ENCODE data around the gene DENND2D.
A peak's percentile ranks its signal among the peaks of the same experiment; 100 is the strongest.

The DENND2D gene

DNA sequence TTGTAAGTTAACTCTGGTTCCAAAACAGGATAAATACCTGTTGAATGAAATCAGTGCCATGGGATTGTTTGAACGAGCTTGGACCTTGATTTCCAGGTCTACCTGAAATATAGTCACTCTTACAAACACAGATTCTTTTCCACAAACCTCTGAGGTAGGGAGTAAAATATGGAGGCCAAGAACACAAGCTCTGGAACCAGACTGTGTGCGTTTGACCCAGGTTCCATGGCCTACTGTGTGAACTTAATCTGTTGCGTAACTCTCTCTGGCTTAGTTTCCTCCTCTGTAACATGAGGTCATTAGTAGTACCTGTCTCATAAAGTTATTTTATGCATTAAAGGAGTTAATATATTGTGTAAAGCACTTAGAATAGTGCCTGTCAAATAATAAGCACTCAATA is 25.1 kb downstream of the DENND2D start:
- DNase-seq (ENCODE audit: low spot score) = no peak

GRCh38 chr1:111174070-111174469 is 26.4 kb downstream of the DENND2D start:
- DNase-seq (ENCODE audit: low spot score) = no peak

GRCh38 chr1:111172463-111172862 is 28.0 kb downstream of the DENND2D start:
- DNase-seq (ENCODE audit: low spot score) = no peak

DNA sequence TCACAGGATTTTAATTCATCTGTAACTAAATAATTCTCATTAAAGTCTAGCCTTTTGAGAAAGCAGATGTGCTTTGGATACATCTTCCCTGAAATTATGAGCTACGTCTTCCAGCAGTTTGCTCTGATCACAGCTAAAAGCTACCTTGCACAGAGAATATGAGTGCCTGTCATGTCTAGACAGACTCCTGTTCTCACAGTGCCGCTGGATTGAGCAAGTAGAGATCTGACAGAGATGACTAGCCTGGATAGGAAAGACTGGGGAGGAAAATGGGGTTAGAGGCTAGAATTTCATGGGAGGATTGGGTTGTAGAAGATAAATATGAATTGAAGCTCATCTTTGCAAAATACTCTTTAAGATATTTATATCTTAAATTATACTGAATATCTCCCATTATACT is 36.3 kb downstream of the DENND2D start:
- DNase-seq (ENCODE audit: low spot score) = no peak

GRCh38 chr1:111163363-111163762 is 37.1 kb downstream of the DENND2D start:
- DNase-seq (ENCODE audit: low spot score) = no peak

DNA sequence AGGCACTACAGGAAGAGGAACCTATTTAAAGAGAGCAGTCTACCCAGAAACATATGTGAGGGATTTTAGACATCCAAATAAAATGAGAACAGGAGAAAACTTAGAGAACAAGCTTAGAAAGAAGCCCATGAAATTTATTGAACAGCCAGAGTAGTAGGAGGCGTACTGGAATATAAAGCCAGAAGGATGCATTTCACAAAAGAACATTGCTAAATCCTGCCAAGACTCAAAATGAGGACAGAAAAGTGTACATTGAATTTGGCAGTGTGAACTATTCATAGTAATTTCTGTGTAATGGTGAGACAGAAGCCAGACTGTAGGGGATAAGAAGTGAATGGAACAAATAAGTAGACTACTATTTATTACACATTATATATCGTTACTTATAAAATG is 38.0 kb downstream of the DENND2D start:
- DNase-seq (ENCODE audit: low spot score) = no peak

- DNase-seq (ENCODE audit: low spot score) = no peak
Measured at GRCh38 chr1:111161843-111162487, 38.5 kb downstream of the DENND2D start.

DNA sequence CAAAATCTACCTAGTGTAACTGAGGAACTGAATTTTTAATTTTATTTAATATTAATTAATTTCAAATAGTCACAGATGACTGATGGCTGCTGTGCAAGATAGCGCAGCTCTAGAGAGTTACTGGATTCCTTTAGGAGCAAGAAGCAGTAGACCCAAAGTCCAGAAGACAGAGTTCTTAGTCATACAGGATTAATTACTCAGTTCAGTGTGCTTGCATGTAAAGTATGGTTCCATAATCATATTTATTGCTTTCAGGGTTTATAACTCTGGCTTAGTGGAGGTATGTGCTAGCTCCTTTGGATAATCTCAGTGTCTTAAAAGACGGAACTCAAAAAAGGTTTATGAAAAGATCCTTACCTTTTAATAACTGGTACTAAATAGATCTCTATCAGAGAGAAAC is 43.0 kb downstream of the DENND2D start:
- DNase-seq (ENCODE audit: low spot score) = no peak

DNA sequence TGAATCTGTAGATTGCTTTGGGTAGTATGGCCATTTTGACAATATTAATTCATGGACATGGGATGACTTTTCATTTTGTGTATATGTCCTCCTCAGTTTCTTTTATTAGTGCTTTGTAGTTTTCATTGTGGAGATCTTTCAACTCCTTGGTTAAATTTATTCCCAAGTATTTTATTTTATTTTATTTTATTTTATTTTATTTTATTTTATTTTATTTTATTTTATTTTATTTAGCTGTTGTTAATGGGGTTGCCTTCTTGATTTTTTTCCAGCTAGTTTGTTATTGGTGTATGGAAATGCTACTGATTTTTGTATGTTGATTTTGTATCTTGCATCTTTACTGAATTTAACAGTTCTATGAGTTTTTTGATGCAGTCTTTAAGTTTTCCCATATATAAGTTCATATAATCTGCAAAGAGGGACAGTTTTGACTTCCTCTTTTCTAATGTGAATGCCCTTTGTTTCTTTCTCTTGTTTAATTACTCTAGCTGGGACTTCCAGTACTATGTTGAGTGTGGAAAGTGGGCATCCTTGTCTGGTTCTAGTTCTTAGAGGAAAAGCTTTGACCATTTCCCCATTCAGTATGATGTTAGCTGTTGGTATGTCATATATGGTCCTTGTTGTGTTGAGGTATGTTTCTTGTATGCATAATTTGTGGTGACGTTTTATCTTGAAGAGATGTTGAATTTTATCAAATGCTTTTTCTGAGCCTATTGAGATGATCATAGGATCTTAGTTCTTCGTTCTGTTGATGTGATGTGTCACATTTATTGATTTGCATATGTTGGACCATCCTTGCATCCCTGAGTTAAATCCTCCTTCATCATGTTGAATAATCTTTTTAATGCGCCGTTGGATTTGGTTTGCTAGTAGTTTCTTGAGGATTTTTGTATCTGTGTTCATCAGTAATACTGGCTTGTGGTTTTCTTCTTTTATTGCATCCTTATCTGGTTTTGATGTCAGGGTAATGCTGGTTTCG is 46.1 kb downstream of the DENND2D start:
- DNase-seq (ENCODE audit: low spot score) = no peak

GRCh38 chr1:111151838-111152237 is 48.6 kb downstream of the DENND2D start:
- DNase-seq (ENCODE audit: low spot score) = no peak

DNA sequence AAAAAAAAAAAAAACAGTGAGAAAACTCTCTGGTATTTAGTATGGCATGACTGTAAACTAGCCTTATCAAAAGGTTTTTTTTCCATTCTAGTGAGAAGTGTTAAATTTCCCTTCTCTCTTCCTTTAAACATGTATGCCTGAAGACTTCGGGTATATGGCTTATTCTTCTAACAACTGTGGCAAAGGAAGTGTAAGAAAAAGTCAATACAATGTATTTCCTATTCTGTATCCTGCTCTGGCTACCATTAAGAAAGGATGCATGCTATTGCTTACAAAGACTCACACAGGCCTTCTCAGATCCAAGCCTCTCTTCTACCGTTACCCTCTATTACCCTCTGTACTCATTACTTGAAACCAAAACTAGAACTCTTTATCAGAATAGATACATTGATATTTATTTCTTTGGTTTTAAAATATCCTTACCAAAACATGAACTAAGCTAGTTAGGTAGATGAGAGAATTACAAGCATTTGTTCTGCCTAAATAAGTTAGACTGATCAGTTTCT is 52.0 kb downstream of the DENND2D start:
- DNase-seq (ENCODE audit: low spot score) = peak; percentile 27

DNA sequence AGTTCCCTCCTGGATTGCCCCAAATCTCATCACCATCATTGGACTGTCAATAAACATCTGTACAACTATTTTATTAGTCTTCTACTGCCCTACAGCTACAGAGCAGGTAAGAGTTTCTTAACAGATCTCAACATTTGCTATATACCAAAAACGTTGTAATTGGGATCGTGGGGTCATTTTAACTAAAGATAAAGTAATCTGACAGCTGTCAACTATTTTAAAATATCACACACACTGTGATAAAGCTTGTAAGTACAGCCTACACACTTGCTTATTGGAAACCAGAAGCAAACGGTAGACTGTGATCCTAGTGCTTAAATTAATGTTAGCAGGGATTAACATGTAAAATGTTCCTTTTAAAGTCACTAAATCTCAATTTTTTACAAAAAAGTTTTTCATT is 52.5 kb downstream of the DENND2D start:
- DNase-seq (ENCODE audit: low spot score) = no peak

DNA sequence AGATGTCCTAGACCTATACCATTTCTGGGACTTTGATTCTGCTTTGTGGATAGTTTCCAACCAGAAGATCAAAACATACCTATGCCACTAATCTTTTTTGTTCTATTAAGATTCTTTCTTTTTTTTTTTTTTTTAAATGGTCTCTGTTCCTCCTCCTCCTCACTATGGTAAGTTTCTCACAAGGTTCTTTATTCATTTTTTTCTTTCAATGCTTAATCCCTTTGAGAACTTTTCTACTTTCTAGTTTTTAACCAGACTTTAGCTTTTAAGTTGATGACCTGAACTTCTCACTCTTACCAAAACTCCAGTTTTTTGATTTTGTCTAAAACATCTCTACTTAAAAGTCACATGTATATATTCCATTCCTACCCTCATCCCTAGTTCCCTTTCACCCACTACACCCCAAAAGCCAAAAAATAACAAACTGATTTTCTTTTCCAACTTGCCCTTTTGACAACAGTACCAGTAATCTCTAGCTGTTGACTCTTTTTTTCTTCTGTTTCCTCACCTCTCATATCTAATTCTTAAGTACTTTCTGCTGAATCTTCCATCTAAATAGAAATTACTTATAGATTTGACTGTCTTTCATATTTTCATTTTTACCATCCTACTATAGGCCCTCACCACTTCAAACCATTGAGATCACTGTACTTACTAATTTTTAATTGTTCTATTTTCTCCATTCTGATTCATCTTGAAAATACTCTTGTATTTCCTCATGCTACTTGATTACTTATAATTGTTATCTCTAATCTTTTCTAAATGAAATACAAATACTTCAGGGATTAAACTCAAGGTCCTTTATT is 54.3 kb downstream of the DENND2D start:
- DNase-seq (ENCODE audit: low spot score) = no peak

DNA sequence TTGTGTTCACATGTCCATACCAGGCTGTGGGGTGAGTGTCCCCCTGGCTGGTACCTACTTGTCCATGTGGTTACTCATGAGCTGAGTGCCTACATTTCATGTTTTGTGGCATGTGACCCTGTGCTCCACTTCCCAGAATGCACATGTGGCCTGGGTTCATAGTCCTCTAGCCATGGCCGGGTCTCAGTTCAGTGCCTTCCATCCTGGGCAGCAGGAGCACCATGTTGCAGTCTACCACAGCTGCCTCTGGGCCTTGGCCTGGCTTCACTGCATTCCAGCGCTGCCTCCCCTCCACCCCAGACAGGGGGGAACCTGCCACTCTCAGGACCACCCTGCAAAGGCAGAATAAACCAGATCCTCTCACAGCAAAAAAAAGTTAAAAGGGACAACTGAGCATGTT is 54.9 kb downstream of the DENND2D start:
- DNase-seq (ENCODE audit: low spot score) = no peak

DNA sequence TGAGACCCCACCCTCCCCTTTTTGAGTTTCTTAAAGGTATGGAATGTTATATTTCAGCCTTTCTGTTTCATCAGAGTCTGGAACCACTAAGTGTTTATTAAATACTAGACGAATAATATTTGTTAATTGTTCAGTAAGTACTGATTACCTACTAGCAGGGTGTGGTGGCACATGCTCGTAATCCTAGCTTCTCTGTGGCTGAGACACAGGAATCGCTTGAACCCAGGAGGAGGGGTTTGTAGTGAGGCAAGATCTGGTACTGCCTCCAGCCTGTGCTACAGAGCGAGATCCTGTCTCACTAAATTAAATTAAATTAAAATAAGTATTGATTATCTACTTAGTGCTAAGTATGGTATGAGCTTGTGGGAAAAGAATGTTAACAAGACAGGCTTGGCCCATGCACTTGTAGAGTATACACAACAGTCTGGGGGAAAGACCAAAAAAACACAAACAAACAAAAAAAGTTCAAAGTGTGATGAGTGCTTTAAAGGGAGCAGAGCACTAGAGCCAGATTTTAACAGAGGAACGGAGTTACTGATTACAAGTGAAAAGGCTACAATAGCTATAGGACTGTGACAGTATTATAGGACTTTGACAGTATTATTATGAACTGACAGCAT is 58.0 kb downstream of the DENND2D start:
- no peak for DNase-seq (ENCODE audit: low spot score)

DNA sequence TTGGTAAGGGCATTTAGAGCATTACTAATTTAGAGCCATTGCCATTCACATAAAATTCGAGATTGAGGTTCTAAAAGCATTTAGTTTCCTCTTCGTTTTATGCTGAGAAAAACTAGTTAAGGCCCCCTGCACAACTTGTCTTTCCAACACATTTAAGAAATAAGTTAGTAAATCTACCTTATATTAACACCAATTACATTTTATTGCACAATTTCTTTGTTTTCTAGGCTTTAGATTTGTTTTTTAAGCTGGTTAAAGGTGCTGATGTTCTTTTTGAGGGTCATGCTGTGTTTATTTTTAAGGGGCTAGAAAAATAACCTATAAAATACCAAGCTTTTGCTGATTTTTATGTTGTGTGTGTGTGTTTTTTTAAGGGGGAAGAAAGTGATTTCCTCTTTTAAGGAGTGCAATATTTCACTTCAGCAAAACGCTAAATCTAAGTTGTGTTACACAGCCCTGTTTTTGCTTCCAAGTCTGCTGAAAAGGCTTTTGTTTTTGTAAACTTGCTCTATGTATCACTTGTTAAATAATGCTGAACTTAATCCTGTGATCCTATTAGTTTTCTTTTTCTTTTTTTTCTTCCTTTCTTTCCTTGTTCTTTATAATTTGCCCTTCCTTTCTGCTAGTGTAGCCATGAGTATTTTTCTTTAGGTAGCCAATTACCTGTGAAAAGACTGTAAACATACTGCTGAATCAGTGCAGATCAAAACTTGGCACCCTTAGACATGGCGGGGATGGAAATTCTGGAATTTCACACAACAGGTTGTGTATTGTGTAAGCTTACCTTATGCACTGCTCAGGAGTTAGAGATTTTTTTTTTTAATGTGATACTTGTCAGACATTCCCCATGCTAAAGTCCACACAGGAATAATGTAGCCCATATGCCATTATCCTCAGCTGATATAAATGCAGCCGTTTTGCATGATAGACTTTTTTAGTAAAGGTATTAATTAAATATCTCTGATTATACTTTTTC is 58.9 kb downstream of the DENND2D start:
- DNase-seq (ENCODE audit: low spot score) = no peak

- peak; percentile 48 for DNase-seq (ENCODE audit: low spot score)
Measured at GRCh38 chr1:111140680-111140967, 59.8 kb downstream of the DENND2D start.

DNA sequence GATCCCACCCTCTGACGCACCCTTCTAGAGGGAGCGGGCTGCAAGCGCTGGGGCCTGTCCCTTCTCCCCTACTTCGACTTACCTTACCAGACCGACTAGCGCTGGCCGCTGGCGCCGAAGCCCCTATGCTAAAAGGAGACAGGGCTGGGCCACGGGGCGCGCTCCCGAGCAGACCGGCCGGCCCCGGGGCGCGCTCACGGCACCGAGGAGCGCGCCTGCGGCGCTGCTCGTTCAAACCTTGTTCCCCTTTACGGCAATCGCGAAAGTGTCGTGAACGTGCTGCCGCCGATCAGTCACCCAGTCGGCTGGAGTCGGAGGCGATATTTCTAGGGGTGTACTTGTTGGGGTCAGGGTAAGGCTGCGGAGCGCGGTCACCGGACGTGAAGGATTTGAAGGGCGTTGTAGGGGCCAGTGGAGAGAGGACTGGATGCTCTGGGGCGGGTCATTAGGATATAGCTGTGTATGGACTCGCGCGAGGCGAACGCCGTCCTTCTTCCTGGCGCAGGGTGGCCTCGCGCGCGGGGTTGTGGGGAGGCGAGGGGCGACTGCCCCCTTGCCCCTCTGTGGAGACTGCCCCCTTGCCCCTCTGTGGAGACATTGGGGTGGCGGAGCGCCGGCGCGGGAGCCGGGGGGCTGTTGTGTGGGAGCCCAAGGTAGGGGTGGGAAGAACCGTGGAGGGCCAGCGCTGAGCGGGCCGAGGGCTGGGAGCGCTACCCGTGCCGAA is 60.3 kb downstream of the DENND2D start, which contains the start of the genes CEPT1 and DRAM2:
CEPT1 (plus strand) TSS at position 268 of the 724 bp plus-strand sequence. CDS start 7,492 bp downstream, outside the sequence.
DRAM2 (minus strand) TSS at position 138 of the 724 bp plus-strand sequence. CDS start 8,539 bp downstream, outside the sequence.
- DNase-seq (ENCODE audit: low spot score) = peak; percentile 95

DNA sequence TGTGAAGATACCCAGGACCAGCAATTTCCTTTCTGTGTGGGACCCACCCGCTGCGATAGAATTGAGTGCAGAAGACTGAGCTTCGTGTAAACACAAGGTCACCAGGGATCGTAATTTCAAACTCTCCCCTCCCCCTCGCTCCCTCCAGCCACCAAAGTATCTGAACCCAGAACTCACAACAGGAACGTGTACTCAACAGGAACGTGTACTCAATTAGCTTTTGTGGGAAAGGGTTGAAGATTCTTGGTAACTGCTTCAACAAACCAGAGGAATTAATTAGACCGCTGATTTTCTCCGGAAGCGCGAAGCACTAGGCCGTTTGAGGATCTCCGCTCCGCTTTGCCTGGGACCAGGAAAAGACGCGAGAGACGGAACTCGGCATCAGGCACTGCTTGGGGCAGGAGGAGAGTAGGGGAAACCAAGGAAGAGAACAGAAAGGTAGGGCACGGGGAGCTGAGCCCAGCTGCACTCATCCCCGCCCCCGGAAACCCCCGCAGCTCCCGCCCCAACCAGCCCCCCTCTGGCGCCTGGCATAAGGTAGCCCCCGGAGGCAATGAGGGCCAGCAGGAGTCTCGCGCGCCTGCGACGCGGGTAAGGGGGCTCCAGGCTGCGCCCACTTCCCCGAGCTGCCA is 61.0 kb downstream of the DENND2D start:
- DNase-seq (ENCODE audit: low spot score) = peak; percentile 29
